Astrocyte of the cerebellum (primary cell): ENCODE results near the gene BBS9.

Experiments used
- DNase-seq: peaks from one replicate; pipeline ENCODE4 v3.0.0-alpha.2; 2011; ENCODE audit warnings: low read depth
- H3K4me3 ChIP-seq: 2 replicates; pipeline ENCODE4 v1.5.1; 2011; ENCODE audit warnings: mild to moderate bottlenecking, low read depth, low read length, moderate library complexity
- CTCF ChIP-seq: IDR thresholded peaks from 2 replicates; pipeline ENCODE4 v1.5.1; 2012; ENCODE audit warnings: low read length, low read depth, moderate library complexity, mild to moderate bottlenecking; ENCODE audit errors: missing control alignments
- in situ Hi-C: cut with HindIII; loops from 2 replicates; pipeline ENCODE4 v1.10.0; 2017; ENCODE audit warnings: low sequenced_read_pairs

Gene BBS9

GRCh38 chr7:33388332-33388731, 259.0 kb downstream of the BBS9 start:
- TF ChIP-seq CTCF, result no peak
- no peak overlapping the region for H3K4me3 ChIP-seq
- in situ Hi-C loops, result no loop called here
- DNase-seq, result no peak

- H3K4me3 ChIP-seq, result no peak overlapping the region
- TF ChIP-seq CTCF, result no peak
- in situ Hi-C loops, result no loop called here
- DNase-seq, result no peak
Measured at GRCh38 chr7:33392148-33392547, 262.8 kb downstream of the BBS9 start.

GRCh38 chr7:33393770-33394169, 264.4 kb downstream of the BBS9 start:
- TF ChIP-seq CTCF, result no peak
- DNase-seq, result no peak
- in situ Hi-C loops, result no loop called here
- H3K4me3 ChIP-seq, result no peak overlapping the region

- in situ Hi-C loops, result no loop called here
- no peak overlapping the region for H3K4me3 ChIP-seq
Measured at GRCh38 chr7:33395340-33395739, 266.0 kb downstream of the BBS9 start.

GRCh38 chr7:33399528-33400213, 270.3 kb downstream of the BBS9 start:
- in situ Hi-C loops, result no loop called here
- no peak for DNase-seq
- no peak overlapping the region for H3K4me3 ChIP-seq
- no peak for TF ChIP-seq CTCF

More at GRCh38 chr7:33395340-33395739, 266.0 kb downstream of the BBS9 start:
- DNase-seq, result no peak
- TF ChIP-seq CTCF, result no peak

- in situ Hi-C loops, result no loop called here
- H3K4me3 ChIP-seq, result no peak overlapping the region
- TF ChIP-seq CTCF, result no peak
- no peak for DNase-seq
Measured at GRCh38 chr7:33400214-33400538, 270.8 kb downstream of the BBS9 start.
